KG1 (cell line): Measurements from ENCODE around the gene TRPC3.
A peak's percentile ranks its signal among the peaks of the same experiment; 100 is the strongest.

Source experiments
- DNase-seq: peaks from one replicate; lab custom pipeline; 2025; lab: John Stamatoyannopoulos, UW

The TRPC3 gene

GRCh38 chr4:121873604-121874003 lies 78.3 kb downstream of the TRPC3 start:
- DNase-seq, result no peak

GRCh38 chr4:121869841-121870822 lies 81.7 kb downstream of the TRPC3 start, which contains the start of gene BBS7:
TSS of gene BBS7 (minus strand) at chr4:121870474. CDS start at chr4:121870313, 161 bp downstream.
- peak; percentile 88 for DNase-seq

- DNase-seq, result no peak
Measured at GRCh38 chr4:121863799-121864198, 88.1 kb downstream of the TRPC3 start.

- no peak for DNase-seq
Measured at GRCh38 chr4:121861426-121861825, 90.4 kb downstream of the TRPC3 start.

GRCh38 chr4:121860121-121860520 lies 91.7 kb downstream of the TRPC3 start:
- no peak for DNase-seq

GRCh38 chr4:121851354-121851753 lies 100.5 kb downstream of the TRPC3 start:
- no peak for DNase-seq

- no peak for DNase-seq
Measured at GRCh38 chr4:121846662-121847061, 105.2 kb downstream of the TRPC3 start.

- DNase-seq, result no peak
Measured at GRCh38 chr4:121842862-121843261, 109.0 kb downstream of the TRPC3 start.

- no peak for DNase-seq
Measured at GRCh38 chr4:121838136-121838535, 113.7 kb downstream of the TRPC3 start.

- no peak for DNase-seq
Measured at GRCh38 chr4:121829511-121829910, 122.3 kb downstream of the TRPC3 start.
